ENCODE results near the gene GSE1. TPM values are rescaled to one million over a fixed set of nuclear protein-coding genes. Genes with fewer than 3 reads are reported as not detected.

The GSE1 gene
- total and polyA plus RNA-seq, 8 donors, result 84.8 to 148 (median 112) TPM

- ATAC-seq (no peak), DNase-seq (peak in 2 of 4 donors; percentile 68 to 92)
- intact Hi-C loops (cut with DNase I), result loop anchor here in 1 of 2 donors (10.0 kb wide), 1 partner anchor 62 kb away; no protein-coding TSS in a partner anchor
- H3K4me1 ChIP-seq, result peaks cover 44 to 82% of the 10 kb centered on the region in 2 donors
- peaks cover 0 to 5% of the 10 kb centered on the region in 2 donors for H3K36me3 ChIP-seq
- peak overlapping the region; percentile 70 to 89 for H3K27ac ChIP-seq
- no peaks in the 10 kb centered on the region for H3K9me3 ChIP-seq
- no peaks in the 10 kb centered on the region for H3K27me3 ChIP-seq
- no peak for TF ChIP-seq CTCF (IDR thresholded peaks at IDR 0.05)
- H3K4me3 ChIP-seq, result peak overlapping the region in 1 of 2 donors; percentile 27
Measured at GRCh38 chr16:85616607-85617321, 3.6 kb downstream of the GSE1 start.

- no peak for ATAC-seq
- H3K4me1 ChIP-seq, result peaks cover 38 to 77% of the 10 kb centered on the region in 2 donors
- DNase-seq, result peak in 1 of 4 donors; percentile 74
- no peak overlapping the region for H3K27ac ChIP-seq
- H3K36me3 ChIP-seq, result peaks cover 0 to 5% of the 10 kb centered on the region in 2 donors
- H3K27me3 ChIP-seq, result no peaks in the 10 kb centered on the region
- no peaks in the 10 kb centered on the region for H3K9me3 ChIP-seq
- H3K4me3 ChIP-seq, result no peak overlapping the region
- intact Hi-C loops (cut with DNase I), result loop anchor here in 1 of 2 donors (10.0 kb wide), 1 partner anchor 63 kb away; no protein-coding TSS in a partner anchor
- no peak for TF ChIP-seq CTCF (IDR thresholded peaks at IDR 0.05)
Measured at GRCh38 chr16:85617948-85618347, 4.8 kb downstream of the GSE1 start.

- Histone ChIP-seq H3K4me1 (peaks cover 38 to 78% of the 10 kb centered on the region in 2 donors), H3K36me3 (peaks cover 0 to 5% of the 10 kb centered on the region in 2 donors), H3K9me3 (no peaks in the 10 kb centered on the region), H3K27me3 (no peaks in the 10 kb centered on the region), H3K27ac (no peak overlapping the region), H3K4me3 (no peak overlapping the region)
- ATAC-seq (no peak), DNase-seq (no peak)
- intact Hi-C loops (cut with DNase I), result loop anchor here in 1 of 2 donors (10.0 kb wide), 1 partner anchor 64 kb away; no protein-coding TSS in a partner anchor
- no peak for TF ChIP-seq CTCF (IDR thresholded peaks at IDR 0.05)
Measured at GRCh38 chr16:85618521-85618920, 5.4 kb downstream of the GSE1 start.

GRCh38 chr16:85619101-85619891, 6.2 kb downstream of the GSE1 start:
- Histone ChIP-seq H3K9me3 (no peaks in the 10 kb centered on the region), H3K27ac (no peak overlapping the region), H3K27me3 (no peaks in the 10 kb centered on the region), H3K36me3 (peaks cover 0 to 6% of the 10 kb centered on the region in 2 donors), H3K4me3 (no peak overlapping the region), H3K4me1 (peaks cover 35 to 73% of the 10 kb centered on the region in 2 donors)
- ATAC-seq (no peak), DNase-seq (no peak)
- intact Hi-C loops (cut with DNase I), result loop anchor here in 1 of 2 donors (10.0 kb wide), 1 partner anchor 64 kb away; no protein-coding TSS in a partner anchor
- no peak for TF ChIP-seq CTCF (IDR thresholded peaks at IDR 0.05)

GRCh38 chr16:85620374-85620773, 7.3 kb downstream of the GSE1 start:
- Histone ChIP-seq H3K27ac (no peak overlapping the region), H3K36me3 (peaks cover 0 to 15% of the 10 kb centered on the region in 2 donors), H3K4me1 (peaks cover 24 to 73% of the 10 kb centered on the region in 2 donors), H3K9me3 (no peaks in the 10 kb centered on the region), H3K27me3 (no peaks in the 10 kb centered on the region), H3K4me3 (no peak overlapping the region)
- DNase-seq, result no peak
- ATAC-seq, result no peak
- TF ChIP-seq CTCF (IDR thresholded peaks at IDR 0.05), result no peak
- intact Hi-C loops (cut with DNase I), result no loop called here

All from left lung (tissue), 10 donors.